Measurements from ENCODE around the gene FAM221A.
"Not testable (repeated sequence)": the region's sequence is repeated elsewhere in the genome, so short reads cannot be mapped to it uniquely, and the experiment has no call there.

Gene FAM221A

GRCh38 chr7:23709081-23709750, 29.2 kb downstream of the FAM221A start:
- DNase-seq = no peak

GRCh38 chr7:23710000-23710399, 30.0 kb downstream of the FAM221A start, which contains the start of gene STK31:
TSS of gene STK31 (plus strand) at chr7:23710219. CDS start at chr7:23710286, 67 bp downstream.
- DNase-seq = no peak

GRCh38 chr7:23712368-23713284, 32.6 kb downstream of the FAM221A start:
- no peak for DNase-seq

GRCh38 chr7:23713285-23714149, 33.5 kb downstream of the FAM221A start:
- no peak for DNase-seq

- DNase-seq = no peak
Observed at GRCh38 chr7:23714150-23714464, 34.1 kb downstream of the FAM221A start.

GRCh38 chr7:23714579-23714978, 34.6 kb downstream of the FAM221A start:
- no peak for DNase-seq

GRCh38 chr7:23715099-23715498, 35.1 kb downstream of the FAM221A start:
- no peak for DNase-seq

- no peak for DNase-seq
Observed at GRCh38 chr7:23717788-23718187, 37.8 kb downstream of the FAM221A start.

- no peak for DNase-seq
Observed at GRCh38 chr7:23721456-23721855, 41.5 kb downstream of the FAM221A start.

- not testable (repeated sequence) for DNase-seq
Observed at GRCh38 chr7:23722587-23723216, 42.7 kb downstream of the FAM221A start.

GRCh38 chr7:23724113-23724512, 44.1 kb downstream of the FAM221A start:
- not testable (repeated sequence) for DNase-seq

- no peak for DNase-seq
Observed at GRCh38 chr7:23742051-23742450, 62.1 kb downstream of the FAM221A start.

GRCh38 chr7:23743226-23743625, 63.2 kb downstream of the FAM221A start:
- DNase-seq = no peak

- no peak for DNase-seq
Observed at GRCh38 chr7:23746629-23747028, 66.6 kb downstream of the FAM221A start.

- no peak for DNase-seq
Observed at GRCh38 chr7:23751852-23752251, 71.9 kb downstream of the FAM221A start.
